LNCaP clone FGC (cell line): ENCODE data around the gene CERS3.

Experiments used
- DNase-seq: peaks from one replicate; pipeline ENCODE4 v3.0.0-alpha.2; 2011; ENCODE audit warnings: low read depth
- H3K4me3 ChIP-seq: 2 replicates; pipeline ENCODE4 v1.5.1; 2011; ENCODE audit warnings: mild to moderate bottlenecking, low read depth, low read length, control low read depth
- CTCF ChIP-seq: IDR thresholded peaks from 2 replicates; pipeline ENCODE4 v1.5.1; 2012; ENCODE audit warnings: mild to moderate bottlenecking; ENCODE audit not compliant: control insufficient read depth, insufficient read depth; ENCODE audit errors: extremely low read depth

The CERS3 gene

GRCh38 chr15:100472736-100473135 lies 56.0 kb downstream of the CERS3 start:
- DNase-seq, result no peak
- TF ChIP-seq CTCF, result no peak
- no peak overlapping the region for H3K4me3 ChIP-seq

DNA sequence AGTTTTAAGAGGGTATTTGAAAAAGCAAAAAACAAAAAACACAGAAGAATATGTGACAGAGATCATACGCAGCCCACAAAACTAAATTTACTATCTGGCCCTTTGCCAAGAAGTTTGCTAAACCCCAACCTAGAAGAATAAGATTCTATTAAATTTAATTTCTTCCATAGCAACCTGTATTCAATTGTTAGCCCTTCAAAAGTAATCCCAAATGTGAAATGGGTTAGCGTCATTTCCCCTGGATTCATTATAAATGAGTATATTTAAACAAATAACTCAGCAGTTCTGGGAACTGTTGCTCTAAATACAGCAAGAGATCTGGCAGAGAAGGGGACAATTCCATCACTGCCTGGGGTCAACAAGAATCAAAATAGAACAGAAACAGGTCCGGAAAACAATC lies 56.8 kb downstream of the CERS3 start:
- TF ChIP-seq CTCF, result no peak
- DNase-seq, result no peak
- H3K4me3 ChIP-seq, result no peak overlapping the region

DNA sequence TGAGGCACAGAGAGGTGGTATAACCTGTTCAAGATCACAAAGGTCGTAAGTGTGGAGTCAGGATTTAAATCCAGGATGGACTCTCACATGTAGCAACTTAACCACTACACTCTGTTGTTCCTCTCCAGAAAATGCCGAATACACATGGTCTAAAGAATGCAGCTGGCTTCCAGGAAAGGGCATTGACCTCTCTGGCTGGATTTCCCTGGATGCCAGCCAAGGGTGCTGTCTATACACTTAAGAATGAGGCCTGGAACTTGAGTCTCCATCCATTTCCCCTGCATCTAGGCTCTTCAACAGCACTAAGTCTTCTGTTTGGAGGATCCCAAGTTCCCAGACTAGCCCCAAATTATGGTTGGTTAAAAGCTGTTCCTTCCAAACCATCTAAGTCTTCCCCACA lies 60.5 kb downstream of the CERS3 start:
- TF ChIP-seq CTCF, result no peak
- no peak overlapping the region for H3K4me3 ChIP-seq
- DNase-seq, result no peak

DNA sequence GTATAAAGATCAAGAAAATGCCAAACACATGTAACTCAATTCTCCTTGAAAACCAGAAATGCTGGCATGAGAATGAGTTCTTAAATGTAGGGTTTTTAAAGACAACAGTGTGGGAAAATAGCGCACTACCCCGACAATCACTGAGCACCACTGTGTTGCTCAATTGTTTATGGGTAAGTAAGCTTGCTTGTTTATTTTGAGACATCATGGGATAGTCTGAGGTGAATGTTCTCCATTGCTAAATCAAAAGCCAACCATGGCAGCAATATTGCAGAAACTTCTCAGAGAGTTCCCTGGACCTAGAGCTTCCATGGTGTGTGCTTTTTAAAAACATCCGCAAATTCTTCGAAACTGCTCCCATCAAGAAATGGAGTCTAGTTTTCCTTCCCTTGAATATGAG lies 62.7 kb downstream of the CERS3 start:
- no peak for DNase-seq
- TF ChIP-seq CTCF, result no peak
- no peak overlapping the region for H3K4me3 ChIP-seq

GRCh38 chr15:100464888-100465287 lies 63.9 kb downstream of the CERS3 start:
- no peak for TF ChIP-seq CTCF
- H3K4me3 ChIP-seq, result no peak overlapping the region

DNA sequence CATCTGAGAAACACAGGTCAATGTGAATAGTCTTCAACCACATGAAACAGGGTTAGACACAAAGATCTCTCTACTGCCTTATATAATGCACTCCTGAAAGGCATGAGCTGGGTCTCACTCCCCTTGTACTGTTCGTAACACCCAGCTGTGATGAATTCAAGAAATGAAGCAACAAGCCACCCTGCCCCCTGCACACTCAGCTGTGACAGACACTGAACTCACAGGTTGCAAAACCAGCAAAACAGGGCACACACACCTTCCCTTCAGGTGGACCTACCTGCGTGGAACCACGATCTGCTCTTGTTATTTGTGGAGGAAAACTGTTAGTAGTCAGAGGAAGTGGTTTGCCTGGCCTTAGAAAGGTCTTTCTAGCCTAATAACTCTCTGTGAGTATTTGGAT lies 64.5 kb downstream of the CERS3 start:
- no peak overlapping the region for H3K4me3 ChIP-seq
- no peak for DNase-seq
- no peak for TF ChIP-seq CTCF

More at GRCh38 chr15:100464888-100465287, 63.9 kb downstream of the CERS3 start:
- no peak for DNase-seq

GRCh38 chr15:100463515-100463914 lies 65.2 kb downstream of the CERS3 start:
- no peak for TF ChIP-seq CTCF
- peak; percentile 56 for DNase-seq

More at GRCh38 chr15:100463515-100463914, 65.2 kb downstream of the CERS3 start:
- H3K4me3 ChIP-seq, result no peak overlapping the region
